Endometrial microvascular endothelial cells (primary cell): ENCODE data around the gene CALCOCO1. TPM values are rescaled to one million over a fixed set of nuclear protein-coding genes. Genes with fewer than 3 reads are reported as not detected.

Experiments
- in situ Hi-C: cut with HindIII; loops from 2 replicates; pipeline ENCODE4 v1.10.0; 2017; ENCODE audit warnings: low sequenced_read_pairs, low pct_unique_long_range_greater_than_20kb; ENCODE audit errors: inconsistent ontology term
- total RNA-seq: library from RNA; depleted of rRNA; stranded (reverse); fragments of >200 nt; gene quantifications from one replicate; pipeline ENCODE4 v1.2.3, GENCODE V29; 2015; ENCODE audit errors: inconsistent ontology term

Gene CALCOCO1
- total RNA-seq, 1 donor from 2014 or later, result 38.3 TPM

DNA sequence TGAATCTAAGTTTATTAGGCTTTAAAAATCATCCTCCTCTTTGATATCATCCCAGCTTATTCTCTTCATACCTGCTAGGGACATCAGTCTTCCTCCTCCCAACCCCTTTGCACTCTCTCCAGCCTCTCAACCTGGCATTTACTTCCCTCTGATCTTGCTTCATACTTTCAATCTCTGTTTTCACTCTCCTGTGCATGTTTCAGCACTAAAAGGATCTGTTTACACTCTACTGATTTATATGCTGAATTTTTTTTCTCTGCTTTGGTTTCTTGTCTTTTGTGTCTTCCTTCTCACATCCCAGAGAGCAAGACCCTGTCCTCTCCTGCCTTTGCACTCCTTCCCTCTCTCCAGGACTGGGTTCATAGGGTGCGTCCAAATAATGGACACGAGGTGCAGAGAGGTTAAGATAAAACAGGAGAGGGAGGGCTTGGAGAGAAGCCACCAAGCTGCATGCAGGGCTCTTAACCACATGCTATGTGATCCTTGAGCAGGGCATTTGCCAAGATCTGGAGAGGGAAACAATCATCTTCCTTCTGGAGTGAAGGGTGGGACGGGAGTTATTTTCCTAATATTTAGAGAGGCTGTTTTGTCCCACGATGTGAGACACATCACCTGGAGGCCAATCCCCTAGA, 27.5 kb upstream of the CALCOCO1 start:
- in situ Hi-C loops, result no loop called here

DNA sequence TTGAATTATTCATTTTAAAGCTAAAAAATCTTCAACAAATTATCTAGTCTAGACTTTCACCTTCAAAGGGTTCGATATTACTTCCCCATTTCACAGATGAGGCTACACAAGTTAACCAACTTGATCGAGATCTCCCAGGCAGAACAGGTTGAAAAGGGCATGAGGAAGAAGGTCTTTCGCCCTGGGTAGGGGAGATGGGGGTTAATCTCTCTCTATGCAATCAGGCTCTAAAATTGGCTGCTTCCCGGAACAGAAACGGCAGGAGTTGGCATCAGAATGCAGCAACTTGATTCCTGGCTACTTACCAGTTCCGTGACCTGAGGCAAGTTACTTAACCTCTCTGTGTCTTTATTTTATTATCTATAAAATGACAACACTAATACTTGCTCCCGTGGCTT, 26.9 kb upstream of the CALCOCO1 start:
- in situ Hi-C loops, result no loop called here

DNA sequence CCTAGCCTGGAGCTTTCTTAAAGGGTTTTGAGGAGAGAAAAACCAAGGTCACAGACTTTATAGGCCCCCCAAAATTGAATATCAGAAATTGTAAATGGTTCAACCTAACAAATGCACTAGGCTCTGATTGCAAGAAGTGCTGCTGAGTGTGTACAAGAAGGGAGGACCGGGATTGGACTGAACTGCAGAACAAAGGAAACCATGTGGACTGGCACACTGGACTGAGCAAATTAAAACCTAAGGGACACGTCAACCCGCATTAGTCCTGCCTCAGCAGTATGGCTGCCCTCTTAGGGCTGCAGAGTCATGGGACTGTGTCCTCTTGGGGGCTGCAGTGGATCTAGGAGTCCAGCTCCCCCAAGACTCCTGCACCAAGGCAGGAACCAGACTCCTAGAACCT, 25.4 kb upstream of the CALCOCO1 start:
- in situ Hi-C loops, result no loop called here

DNA sequence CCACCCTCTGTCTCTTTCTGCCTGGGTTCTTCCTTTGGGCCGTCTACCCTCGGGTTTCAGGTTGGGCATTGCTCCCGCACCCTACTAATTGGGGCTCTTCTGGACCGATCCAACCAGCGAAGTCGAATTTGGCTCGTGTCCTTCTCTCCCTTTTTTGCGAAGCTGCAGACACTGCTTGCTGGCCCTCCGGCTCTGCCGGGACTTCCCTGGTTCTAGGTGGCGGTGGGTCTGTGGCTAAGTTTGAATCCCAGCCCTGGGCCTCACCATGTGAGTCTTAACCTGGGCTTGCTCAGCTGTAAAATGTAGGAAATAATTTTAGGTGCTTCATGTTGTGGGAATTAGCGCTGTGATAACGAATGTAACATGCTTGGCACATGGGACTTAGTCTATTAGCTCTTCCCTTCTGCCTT, 24.9 kb upstream of the CALCOCO1 start:
- in situ Hi-C loops, result no loop called here

DNA sequence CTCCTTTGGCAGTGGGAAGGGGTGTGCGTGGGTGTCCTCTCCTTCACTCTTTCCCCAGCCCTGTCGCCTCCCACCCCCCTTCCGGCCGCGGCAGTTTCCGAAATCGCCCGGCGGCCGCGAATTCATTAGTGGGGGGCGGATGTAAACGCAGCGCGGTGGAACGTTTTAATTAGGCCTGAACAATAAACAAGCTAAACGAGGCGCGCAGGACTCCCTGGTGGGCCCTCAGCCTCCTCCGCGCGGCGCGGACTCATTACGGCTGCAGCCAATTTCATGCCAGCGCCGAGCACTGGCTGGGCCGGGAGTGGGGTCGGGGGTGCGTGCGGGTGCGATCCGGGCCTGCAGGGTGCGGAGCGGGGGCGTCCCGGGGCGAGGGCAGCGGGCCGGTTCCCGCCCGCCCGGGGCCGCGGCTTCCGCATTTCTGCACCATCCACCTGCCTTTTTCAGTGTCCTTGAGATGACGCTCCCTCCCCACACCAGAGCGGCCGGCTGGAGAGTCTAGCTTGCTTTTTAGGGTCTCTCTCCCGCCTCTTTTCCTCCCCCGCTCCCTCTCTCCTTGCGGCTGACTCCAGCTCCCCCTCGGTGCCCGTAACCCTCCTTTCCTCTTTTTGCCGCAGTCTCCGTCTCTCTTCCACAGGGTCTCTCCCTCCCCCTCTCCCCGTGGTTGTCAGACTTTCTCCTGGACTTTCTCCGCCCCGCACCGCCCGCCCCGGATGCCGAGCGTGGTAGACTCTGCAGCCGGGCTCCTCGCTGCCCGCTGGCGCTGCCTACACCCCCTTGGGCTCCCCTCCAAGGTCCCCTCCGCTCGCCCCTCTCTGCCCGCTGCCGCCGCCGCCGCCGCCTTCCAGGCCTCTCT, 24.3 kb upstream of the CALCOCO1 start, which contains the start of gene CISTR:
Gene CISTR, minus strand, starts transcription at position 644 of the 856 bp plus-strand sequence.
- in situ Hi-C loops, result no loop called here

DNA sequence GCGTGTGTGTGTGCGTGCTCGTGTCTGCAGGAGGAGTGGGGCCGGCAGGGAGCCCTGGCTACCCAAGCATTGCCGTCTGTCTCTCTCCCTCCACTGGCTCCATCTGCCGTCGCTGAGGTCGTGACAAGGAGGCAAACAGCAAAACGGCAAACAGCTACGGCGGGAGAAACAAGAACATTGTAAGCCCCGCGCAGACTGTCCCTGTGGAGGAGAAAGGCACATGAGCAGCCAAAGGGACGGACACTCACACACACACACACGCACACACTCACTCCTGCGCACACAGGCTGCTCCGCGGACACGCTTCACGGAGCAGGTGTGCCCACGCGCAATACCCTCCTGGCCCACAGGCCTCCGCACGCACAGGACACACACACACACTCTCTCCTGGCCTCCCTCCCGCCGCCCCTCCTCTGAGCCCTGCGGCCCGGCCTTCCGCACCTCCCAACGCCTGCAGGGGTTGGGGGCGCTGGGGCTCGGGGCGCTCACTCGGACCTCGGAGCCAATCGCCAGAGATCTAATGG, 23.6 kb upstream of the CALCOCO1 start:
- in situ Hi-C loops, result no loop called here

DNA sequence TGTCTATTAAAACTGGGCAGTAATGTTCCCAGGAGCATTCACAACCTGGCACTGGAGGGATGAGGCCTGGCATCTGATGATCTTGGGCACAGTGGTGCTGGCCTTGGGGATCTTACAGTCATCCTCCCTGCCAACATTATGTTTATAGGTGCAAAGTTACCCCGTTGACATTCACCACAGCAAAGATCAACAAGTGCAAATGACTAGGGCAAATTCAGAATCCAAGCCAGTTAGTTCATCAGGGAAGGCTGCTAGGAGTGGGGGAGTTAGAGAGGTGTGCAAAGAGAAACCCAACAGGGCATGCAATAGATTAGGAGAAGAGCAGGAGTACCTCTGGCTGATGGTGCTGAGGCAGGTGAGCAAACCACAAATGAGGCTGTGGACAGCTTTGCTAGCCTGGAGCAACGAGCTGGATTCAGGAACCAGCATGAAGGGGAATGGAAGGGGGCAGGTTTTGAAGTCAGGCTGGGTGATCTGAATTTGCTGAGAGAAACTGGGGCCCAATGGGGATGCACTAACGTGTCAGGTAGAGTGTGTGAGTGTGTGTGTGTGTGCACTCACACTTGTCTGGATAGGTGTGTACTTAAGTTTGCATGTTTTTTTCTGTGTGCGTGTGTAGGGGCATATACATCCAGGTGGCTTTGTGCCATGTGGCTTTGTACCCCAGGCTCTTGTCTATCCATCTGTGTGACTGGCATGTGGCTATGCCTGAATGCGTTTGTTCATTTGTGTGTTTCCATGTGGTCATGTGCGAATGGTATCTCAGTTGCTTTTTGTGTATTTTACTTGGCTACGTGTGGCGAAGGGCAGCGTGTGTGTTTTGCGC, 22.9 kb upstream of the CALCOCO1 start:
- in situ Hi-C loops, result no loop called here

DNA sequence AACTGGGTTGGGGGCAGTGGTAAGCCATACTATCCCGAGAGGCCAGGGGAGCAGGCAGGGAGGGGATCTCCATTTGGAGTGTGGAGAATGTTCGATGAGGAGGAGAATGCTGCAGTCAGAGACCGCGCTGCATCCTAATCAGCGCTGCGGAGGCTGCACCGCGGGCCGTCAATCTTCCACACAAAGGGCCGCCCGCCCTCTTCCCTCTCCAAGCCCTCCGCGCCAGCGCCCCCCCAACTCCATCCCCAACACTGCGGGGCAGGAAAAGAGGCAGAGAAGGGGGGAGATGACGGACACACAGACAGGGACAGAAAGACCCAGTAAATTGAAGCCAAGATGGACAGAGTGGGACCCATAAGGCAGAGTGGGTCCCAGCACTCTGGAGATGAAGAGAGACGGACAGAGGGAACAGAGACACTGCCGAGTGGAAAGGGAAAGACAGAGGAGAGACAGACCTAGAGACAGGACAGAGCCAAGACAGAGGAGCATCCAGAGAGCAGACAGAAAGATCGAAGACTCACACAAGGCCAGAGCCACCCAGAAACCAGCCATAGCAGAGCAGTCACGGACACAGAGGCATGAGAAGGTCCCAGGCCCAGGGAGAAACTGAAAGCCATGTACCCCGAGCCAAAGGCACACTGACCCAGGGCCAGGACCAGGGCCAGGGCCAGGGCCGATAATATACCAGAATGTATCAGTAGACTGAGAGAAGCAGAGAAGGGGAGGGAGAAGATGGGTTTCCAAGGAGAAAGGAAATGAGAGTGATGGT, 21.0 kb upstream of the CALCOCO1 start:
- in situ Hi-C loops, result no loop called here

DNA sequence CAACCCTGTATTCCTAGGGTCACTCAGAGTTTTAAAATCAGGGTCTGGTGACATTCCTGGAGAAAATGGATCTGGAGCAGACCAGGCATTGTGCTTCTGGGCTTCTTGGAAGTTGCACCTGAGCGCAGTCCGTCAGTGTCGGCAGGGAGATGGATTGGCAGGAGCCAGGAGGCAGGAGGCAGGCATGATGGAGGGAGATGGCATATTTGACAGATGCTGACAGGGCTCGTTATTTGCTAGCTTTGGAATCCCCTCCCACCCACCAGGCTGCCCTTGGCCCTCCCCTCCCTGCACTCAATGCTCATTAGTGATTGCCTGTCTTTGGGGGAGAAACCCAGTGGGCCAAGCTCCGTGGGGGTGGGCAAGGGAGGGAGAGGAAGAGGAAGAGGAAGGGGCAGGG, 19.8 kb upstream of the CALCOCO1 start:
- in situ Hi-C loops, result no loop called here

DNA sequence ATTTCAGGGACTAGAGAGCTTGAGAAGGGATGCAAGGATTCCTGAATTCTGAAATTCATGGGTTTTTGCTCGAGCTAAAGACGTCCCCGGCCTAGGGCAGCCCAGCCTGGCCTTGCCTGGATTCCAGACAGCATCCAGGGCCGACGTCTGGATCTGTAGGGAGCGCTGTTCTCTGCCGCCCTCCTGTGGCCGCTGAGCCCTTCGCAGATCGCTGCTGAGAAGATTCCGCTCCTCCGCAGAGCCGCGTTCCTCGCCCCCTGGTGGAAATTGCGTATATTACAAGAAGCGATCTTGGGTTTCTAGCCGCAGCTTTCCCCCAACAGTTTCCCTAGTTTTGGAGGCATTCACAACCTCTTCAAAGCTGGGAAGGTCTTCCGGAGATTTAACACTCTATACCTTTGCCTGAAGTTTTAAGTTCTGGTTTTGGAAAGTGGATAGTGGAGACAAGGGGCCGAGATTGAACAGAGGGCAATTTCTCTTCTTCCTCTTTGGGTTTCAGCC, 19.4 kb upstream of the CALCOCO1 start:
- in situ Hi-C loops, result no loop called here

DNA sequence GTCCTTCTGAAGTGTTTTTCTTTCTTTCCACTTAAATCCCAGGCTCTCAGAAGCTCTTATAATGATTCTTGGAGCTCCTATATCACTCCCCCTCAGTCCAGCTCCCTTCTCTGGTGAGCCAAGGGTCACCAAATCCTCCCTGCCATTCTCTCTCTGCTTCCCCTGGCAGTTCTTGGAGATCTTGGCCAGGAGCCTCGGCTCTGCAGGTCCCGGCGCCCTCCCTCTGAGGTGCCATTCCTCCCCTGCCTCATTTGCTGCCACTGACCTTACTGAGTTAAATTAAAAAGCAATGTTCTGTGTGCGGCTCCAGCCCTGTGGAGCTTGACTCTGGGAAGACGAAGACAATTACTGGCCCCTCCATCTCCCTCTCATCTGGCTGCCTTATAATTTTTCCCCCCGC, 17.5 kb upstream of the CALCOCO1 start:
- in situ Hi-C loops, result no loop called here

DNA sequence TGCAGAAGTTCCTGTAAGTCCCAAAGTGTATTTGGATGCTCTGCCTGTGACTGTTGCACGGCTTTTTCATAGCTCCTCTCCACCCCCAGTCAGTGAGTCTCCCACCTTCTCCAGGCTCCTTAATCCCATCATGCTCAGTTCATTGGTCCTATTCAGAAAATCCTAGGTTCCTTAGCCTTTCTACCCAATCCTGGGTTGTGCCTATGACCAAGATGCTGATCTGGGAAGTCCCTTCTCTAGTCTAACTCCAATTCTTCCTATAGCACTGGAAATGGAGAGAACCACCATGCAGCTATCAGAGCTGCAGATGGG, 16.8 kb upstream of the CALCOCO1 start:
- in situ Hi-C loops, result no loop called here

DNA sequence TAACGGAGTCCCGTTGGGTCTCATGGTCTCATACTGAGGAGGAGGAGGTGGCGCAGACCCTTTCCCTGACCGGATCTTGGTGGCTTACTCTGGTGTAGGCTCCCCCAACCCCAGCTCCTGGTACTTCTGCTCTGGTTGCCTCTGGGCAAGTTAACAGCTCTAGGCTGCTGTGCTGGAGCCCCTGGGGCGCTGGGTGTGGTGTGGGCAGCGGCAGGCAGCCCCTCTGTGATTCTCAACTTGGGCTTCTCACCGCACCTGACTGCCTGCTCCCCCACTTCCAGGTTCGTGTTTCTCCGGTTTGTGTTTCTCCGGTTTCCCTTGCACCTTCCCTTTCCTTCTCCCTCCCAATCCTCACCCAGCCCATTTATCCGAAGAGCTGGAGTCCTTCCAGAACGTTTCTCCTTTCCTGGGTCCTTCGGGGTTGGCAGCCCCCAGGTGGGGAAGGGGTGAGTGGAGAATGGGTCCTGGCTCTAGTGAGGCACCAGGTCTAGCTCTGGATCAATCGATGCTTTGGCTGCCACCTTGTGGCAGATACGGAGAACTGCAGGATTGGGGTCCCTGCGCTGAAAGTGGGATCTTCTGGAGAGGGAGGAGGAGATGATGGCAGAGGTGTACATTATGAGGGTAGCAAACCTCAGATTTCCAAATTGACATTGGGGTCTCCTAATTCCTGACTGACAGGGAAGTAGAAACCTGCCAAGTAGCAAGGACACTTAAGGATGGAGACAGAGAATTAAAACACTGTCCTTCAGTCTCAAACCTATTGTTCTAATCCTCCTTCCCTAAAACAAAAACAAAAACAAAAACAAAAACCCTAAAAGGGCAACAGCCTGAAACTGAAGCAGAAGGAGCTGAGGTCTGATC, 16.2 kb upstream of the CALCOCO1 start:
- in situ Hi-C loops, result no loop called here

DNA sequence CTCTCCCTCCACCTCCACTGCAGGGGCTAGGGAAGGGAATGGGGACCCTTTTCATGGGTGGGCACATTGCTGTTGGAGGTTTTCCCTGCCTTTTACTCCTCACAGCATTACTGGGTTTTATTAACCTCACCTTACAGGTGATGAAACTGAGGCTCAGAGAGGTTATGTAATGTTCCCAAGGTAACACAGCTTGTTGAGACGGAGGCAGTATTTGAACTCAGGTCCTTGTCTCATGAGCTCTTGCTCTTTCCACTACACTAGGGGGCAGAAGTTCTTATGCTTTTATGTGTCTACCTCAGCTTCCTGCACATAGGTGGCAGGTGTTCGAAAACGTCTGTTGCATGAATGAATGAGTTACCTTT, 12.9 kb upstream of the CALCOCO1 start:
- in situ Hi-C loops, result no loop called here

DNA sequence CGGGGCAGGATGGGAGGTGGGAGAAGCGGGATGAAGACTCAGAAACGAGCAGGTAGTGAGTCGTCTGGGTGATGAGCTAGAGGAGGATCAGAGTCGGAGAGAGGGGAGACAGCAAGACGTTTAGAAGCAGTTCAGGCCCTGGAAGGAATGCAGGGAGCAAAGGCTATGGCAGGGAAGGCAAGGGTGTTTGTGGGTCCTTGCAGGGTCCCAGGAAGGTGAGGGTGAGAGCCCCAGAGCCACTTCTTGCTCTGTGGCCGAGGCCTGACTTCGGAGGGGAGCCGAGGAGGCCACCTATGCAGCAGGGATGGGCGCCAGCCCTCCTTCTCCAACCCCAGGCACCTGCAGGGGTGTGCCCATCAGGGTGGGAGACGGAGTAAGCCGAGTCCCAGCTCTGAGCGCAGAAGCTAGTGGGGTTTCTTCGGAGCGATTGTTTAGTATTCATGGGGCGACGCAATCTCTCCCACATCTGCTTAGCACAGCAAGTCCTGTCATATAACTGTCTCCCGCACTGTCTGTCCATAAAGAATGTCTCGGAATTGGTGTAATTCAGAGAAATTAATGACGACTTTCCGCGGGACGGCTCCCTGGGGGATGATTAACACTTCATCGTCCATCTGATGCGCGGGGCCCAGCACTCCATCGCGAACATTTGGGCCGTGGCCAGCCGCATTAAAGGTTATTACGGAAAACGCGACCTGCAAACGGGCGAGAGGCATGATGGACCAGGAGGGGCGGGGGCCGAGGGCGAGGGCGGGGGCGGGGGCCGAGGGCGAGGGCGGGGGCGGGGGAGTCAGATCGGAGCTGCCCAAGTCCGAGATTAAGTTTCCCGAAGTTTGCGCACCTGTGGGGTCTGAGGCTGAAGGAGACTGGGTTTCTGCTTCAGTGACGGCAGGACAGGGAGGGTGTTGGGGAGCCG, 12.2 kb upstream of the CALCOCO1 start:
- in situ Hi-C loops, result no loop called here

DNA sequence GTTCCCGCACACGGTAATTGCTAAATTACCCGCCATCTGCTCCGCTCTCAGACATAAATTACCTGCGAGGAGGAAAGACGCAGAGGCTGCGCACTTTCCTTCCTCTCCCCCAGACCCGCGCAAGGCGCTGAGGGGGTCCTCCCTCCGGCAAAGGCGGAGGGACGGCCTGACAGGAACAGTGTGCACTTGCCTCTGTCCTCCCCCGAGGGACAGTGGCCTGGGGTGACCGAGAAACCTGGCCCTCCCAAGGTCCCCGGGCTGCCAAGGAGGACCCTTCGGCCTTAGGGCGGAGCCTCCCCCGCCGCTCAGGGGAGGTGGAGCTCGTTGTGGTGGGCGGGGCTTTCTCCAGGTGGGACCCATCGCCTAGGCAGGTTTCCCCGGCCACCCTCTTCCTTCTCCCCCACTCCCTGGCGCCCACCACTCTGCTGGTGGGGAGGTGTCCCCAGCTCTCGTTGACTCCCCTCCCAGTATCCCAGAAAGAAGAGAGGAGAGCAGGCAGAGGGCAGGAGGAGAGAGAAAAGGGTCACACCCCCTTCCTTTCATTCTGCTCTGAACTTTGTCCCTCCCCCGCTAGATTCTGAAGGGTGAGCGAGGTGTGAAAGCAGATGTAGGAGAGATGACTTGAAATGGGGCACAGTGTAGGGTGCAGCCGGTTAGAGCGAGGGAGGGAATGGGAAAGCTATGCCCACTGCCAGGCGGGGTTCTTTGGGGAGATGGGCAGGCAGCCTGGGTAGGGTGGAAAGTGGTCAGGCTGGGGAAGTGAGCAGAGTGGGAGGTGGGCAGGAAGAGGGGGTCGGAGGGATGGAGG, 11.4 kb upstream of the CALCOCO1 start:
- in situ Hi-C loops, result no loop called here
